IMR-90 (cell line): ENCODE data around the gene RNF215.

Experiments used
- BHLHE40 ChIP-seq: fragments of 150-350 bp; IDR thresholded peaks from 2 replicates; pipeline ENCODE4 v1.6.1; 2016; ENCODE audit warnings: mild to moderate bottlenecking, low read depth, low read length
- CEBPB ChIP-seq: IDR thresholded peaks from 2 replicates; pipeline ENCODE4 v1.6.1; 2012; ENCODE audit warnings: low read depth, low read length, improper control_type of control experiment
- CHD1 ChIP-seq: IDR thresholded peaks from 2 replicates; pipeline ENCODE4 v1.6.1; 2012; ENCODE audit warnings: low read depth, low read length, improper control_type of control experiment
- MAFK ChIP-seq: IDR thresholded peaks from 2 replicates; pipeline ENCODE4 v1.6.1; 2012; ENCODE audit warnings: low read depth, low read length, improper control_type of control experiment
- MXI1 ChIP-seq: IDR thresholded peaks from 2 replicates; pipeline ENCODE4 v1.6.1; 2012; ENCODE audit warnings: low read depth, mild to moderate bottlenecking, low read length, moderate library complexity, borderline replicate concordance
- POLR2A ChIP-seq: IDR thresholded peaks from 2 replicates; pipeline ENCODE4 v1.6.1; 2012; ENCODE audit warnings: mild to moderate bottlenecking, low read depth, low read length
- RAD21 ChIP-seq: IDR thresholded peaks from 2 replicates; pipeline ENCODE4 v1.6.1; 2012; ENCODE audit warnings: low read length, improper control_type of control experiment
- RCOR1 ChIP-seq: IDR thresholded peaks from 2 replicates; pipeline ENCODE4 v1.6.1; 2012; ENCODE audit warnings: mild to moderate bottlenecking, low read length, improper control_type of control experiment; ENCODE audit not compliant: insufficient replicate concordance
- RFX5 ChIP-seq: IDR thresholded peaks from 2 replicates; pipeline ENCODE4 v1.8.0; 2012; ENCODE audit warnings: low read depth, mild to moderate bottlenecking, low read length, moderate library complexity
- SMC3 ChIP-seq: fragments of 150-350 bp; IDR thresholded peaks from 2 replicates; pipeline ENCODE4 v1.6.1; 2016; ENCODE audit warnings: low read depth, mild to moderate bottlenecking, antibody characterized with exemption, low read length, moderate library complexity
- TF ChIP-seq, protein P1 (sequence below): conservative IDR thresholded peaks from 2 replicates; pipeline ENCODE4 v1.5.1; 2012; ENCODE audit warnings: mild to moderate bottlenecking, low read depth, low read length, improper control_type of control experiment
- TF ChIP-seq, protein P2 (sequence below): fragments of 150-350 bp; IDR thresholded peaks from 2 replicates; pipeline ENCODE4 v1.6.1; 2017; ENCODE audit warnings: mild to moderate bottlenecking, antibody characterized with exemption, low read length, low read depth
- TF ChIP-seq, protein P3 (sequence below): fragments of 150-350 bp; IDR thresholded peaks from 2 replicates; pipeline ENCODE4 v1.6.1; 2016; ENCODE audit warnings: low read depth, mild to moderate bottlenecking, low read length, moderate library complexity, borderline replicate concordance

DNA sequence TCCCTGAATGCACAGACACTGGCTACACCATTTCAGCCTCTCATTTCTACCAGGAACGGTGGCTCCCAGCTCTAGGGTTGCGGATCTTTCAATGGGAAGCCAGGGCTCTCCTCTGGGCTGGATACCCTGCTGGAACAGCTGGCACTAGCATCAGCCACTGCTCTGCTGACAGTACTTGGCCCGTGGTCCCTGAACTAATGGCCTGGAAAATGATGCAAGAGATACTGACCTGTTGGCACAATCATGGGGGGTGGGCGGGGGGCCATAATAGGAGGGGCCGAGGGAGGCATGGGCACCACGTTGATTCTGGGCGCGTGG, 49.8 kb downstream of the RNF215 start:
- TF ChIP-seq POLR2A = no peak
- TF ChIP-seq, protein P1, sequence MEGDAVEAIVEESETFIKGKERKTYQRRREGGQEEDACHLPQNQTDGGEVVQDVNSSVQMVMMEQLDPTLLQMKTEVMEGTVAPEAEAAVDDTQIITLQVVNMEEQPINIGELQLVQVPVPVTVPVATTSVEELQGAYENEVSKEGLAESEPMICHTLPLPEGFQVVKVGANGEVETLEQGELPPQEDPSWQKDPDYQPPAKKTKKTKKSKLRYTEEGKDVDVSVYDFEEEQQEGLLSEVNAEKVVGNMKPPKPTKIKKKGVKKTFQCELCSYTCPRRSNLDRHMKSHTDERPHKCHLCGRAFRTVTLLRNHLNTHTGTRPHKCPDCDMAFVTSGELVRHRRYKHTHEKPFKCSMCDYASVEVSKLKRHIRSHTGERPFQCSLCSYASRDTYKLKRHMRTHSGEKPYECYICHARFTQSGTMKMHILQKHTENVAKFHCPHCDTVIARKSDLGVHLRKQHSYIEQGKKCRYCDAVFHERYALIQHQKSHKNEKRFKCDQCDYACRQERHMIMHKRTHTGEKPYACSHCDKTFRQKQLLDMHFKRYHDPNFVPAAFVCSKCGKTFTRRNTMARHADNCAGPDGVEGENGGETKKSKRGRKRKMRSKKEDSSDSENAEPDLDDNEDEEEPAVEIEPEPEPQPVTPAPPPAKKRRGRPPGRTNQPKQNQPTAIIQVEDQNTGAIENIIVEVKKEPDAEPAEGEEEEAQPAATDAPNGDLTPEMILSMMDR = no peak
- TF ChIP-seq SMC3 = no peak
- no peak for TF ChIP-seq CHD1
- no peak for TF ChIP-seq BHLHE40
- TF ChIP-seq RAD21 = no peak
- no peak for TF ChIP-seq MXI1
- no peak for TF ChIP-seq CEBPB
- TF ChIP-seq, protein P2, sequence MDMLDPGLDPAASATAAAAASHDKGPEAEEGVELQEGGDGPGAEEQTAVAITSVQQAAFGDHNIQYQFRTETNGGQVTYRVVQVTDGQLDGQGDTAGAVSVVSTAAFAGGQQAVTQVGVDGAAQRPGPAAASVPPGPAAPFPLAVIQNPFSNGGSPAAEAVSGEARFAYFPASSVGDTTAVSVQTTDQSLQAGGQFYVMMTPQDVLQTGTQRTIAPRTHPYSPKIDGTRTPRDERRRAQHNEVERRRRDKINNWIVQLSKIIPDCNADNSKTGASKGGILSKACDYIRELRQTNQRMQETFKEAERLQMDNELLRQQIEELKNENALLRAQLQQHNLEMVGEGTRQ = no peak
- TF ChIP-seq MAFK = no peak
- no peak for TF ChIP-seq RCOR1
- TF ChIP-seq, protein P3, sequence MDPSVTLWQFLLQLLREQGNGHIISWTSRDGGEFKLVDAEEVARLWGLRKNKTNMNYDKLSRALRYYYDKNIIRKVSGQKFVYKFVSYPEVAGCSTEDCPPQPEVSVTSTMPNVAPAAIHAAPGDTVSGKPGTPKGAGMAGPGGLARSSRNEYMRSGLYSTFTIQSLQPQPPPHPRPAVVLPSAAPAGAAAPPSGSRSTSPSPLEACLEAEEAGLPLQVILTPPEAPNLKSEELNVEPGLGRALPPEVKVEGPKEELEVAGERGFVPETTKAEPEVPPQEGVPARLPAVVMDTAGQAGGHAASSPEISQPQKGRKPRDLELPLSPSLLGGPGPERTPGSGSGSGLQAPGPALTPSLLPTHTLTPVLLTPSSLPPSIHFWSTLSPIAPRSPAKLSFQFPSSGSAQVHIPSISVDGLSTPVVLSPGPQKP = no peak
- TF ChIP-seq RFX5 = no peak
